Activated gamma-delta T cell treated with Interleukin-2 at 50 U/mL for 16 hours (primary cell): ENCODE data around the gene SCNN1A.

Experiments used
- DNase-seq: peaks from one replicate; pipeline ENCODE4 v3.0.0-alpha.2; 2020

Gene SCNN1A

DNA sequence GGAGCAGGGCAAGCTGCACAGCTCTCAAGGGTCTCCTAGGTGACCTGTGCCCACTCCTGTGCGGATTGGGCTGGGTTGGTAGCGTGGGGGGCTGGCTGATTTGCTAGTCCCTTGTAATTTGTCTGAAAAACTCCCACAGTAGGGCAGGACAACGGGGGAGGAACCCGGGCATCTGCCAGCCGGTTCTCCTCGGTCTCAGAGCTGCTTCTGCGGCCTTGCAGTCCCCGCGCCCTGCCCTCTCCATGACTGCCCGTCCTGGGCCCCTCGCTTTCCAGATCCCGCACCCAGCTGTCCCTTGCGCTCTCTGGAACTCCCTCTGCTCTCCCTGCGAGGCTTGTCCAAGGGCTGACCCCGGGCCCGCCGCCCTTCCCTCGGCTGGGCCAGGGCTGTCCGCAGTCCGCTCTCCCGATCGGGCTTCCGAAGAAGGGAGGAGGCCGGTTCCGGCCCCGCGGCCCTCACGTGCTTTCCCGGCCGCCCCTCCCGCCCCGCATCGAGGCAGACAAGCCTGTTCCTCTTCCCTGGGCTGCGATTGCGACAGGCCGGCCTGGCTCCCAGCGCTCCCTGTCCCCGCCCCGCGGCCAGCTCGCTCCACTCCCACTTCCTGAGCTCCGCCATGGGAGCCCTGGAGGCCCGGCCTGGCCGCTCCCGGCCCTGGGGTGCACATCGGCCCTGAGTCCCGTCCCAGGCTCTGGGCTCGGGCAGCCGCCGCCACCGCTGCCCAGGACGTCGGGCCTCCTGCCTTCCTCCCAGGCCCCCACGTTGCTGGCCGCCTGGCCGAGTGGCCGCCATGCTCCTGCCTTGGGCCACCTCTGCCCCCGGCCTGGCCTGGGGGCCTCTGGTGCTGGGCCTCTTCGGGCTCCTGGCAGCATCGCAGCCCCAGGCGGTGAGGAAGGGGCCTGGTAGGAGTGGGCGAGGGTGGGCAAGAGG, 8.5 kb upstream of the SCNN1A start, which contains the start of gene LTBR:
LTBR (plus strand) TSS at position 591 of the 927 bp plus-strand sequence; CDS start at position 788, 197 bp downstream.
- no peak for DNase-seq

DNA sequence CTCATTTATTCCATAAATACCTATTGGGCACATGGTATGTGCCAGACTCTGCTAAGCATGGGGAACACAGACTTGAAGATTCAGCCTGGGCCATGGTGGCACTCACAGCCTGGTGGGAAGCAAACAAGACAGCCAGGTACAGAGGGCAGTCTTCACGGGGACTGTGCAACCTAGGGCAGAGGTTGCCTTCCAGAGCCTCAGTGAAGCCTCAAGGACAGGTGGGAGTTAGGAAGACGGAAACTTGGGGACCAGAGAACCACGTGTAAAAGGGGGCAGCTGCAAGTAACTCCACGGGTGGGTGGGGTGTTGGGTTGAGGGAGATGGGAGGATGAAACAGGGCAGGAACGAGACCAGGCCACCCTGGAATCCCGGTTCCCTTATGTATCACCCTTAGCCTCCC, 7.6 kb upstream of the SCNN1A start:
- DNase-seq: no peak

DNA sequence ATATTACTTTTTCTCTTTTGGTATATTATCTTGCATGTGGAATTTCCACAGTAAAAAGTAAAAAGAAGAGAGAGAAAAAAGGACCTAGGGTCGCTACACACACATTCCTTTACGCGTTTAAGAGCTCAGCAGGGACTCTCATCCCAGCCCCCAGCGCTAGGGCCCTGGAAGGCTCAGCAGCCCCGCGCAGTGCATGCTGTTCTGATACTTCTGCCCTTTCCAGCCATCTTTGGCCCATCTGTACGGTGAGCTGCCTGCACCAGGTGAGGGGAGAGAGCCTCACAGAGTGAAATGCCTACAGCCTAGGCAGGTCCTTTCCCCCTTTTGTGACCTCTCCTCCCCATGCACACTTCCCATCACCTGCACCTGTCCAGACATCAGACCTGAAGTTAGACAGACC, 7.0 kb upstream of the SCNN1A start:
- DNase-seq: no peak

DNA sequence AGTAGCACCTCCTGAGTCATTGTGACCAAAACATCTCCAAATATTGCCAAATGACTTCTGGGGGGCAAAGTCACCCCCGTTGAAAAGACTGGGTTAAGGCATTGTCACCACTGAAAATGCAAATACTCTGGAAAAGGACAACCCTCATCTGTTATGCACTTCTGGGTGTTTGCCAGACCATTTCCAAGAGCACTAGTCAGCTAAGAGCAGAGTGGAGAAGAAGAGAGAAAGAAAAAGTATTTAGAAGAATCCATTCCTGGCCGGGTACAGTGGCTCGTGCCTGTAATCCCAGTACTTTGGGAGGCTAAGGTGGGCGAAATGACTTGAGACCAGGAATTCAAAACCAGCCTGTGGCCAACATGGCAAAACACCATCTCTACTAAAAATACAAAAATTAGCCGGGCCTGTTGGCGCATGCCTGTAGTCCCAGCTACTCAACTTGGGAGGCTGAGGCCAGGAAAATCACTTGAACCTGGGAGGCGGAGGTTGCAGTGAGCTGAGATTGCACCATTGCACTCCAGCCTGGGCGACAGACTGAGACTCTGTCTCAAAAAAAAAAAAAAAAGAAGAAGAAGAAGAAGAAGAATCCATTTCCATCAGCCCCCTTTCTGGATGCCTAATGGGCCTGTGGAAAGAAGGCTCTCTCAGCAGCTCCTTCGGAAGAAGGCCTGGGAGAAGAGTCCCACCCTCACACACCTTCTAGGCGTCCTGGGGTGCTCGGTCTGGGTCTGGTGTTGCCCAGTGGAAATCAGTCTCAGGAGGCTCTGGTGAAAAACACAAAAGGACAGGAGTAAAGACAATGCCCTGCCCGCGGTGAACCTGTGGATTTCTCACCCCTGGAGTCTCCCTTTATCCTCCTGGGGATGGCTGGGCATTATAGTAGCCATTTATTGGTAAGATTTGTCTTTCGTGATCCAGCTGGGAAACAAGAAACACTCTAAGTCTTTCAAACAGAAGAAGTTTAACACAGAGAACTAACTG, 5.1 kb upstream of the SCNN1A start:
- DNase-seq: no peak

DNA sequence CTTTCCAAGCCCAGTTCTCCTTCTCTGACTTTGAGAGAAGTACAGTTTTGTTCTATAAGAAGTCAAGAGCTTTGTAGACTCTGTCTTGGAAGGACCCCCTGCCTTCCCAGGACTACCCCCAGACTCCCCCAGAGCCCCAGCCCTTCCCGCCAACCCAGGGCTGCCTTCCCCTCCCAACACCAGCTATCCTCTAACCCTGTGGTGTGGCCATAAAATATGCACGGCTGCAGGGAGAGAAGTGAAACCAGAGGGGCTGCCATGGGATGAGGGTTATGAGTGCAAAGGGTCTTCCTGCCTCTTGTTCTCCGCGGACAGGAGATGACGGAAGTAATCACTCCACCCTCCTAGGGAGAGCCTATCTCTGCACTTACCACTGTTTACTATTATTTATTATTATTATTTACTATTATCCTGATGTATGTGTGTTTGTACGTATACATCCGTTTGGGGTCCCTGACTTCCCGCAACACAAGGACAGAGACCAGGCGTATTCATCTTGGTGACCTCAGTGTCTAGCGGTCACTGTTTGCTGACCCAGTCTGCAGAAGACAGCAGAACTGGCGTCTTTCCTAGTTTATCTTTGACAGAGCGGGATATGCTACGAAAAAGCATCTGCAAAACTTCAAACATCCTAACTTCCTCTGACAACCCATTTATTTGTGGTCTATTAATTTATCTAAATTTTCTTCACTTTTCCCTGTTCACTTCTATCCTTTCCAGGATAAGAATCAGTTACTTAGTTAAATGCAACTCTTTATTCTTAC, 3.5 kb upstream of the SCNN1A start:
- no peak for DNase-seq

DNA sequence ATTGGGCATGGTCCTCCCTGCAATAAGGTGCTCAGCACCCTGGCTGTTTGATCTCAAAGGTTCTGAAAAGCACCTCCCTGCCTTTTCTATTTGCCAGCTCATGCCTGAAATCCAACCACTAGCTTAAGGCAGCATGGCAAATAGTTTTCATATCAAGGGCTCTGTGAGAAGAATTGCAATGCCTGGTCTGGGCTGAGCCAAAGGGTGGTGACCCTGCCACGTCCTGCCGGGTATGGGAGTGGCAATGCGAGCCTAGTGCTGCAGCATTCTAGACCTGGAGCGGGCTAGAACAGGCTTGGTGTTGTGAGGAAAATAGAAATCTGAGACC, 2.3 kb upstream of the SCNN1A start:
- DNase-seq: no peak

DNA sequence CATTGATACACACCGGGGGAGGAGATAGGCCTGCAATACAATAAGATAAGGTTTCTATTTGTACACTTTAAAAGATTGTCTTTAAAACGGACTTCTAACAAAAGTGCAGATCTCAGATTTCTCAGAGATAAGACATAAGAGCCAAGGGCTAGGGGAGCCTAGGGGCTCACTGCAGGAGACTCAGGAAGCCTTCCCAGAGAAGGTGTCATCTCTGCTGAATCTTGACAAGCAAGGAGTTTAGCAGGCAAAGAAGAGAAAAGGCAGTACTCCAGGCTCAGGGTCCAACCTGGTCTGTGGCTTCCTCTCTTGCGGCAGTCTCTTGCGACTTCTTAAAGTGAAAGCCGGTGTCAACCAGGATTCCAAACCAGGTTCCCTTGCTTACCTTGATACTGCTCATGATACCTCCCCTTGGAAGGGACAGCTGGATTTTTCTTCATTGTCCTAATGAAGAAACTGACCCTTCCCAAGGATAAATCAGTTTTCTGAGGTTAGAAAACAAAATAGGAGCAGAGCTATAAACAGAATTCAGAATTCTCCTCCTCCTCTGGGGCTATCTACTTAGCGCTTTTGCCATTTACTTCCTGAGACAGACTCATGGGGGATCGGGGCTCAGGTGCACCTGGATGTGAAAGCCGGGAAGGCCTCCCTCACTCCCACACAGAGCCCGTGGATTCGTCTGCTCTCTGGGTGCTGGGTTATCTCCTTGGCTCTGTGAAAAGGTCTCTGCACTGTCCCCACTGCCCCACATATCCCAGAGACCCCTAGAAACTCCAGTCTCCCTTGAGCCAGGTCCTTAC, 1.7 kb upstream of the SCNN1A start:
- no peak for DNase-seq

DNA sequence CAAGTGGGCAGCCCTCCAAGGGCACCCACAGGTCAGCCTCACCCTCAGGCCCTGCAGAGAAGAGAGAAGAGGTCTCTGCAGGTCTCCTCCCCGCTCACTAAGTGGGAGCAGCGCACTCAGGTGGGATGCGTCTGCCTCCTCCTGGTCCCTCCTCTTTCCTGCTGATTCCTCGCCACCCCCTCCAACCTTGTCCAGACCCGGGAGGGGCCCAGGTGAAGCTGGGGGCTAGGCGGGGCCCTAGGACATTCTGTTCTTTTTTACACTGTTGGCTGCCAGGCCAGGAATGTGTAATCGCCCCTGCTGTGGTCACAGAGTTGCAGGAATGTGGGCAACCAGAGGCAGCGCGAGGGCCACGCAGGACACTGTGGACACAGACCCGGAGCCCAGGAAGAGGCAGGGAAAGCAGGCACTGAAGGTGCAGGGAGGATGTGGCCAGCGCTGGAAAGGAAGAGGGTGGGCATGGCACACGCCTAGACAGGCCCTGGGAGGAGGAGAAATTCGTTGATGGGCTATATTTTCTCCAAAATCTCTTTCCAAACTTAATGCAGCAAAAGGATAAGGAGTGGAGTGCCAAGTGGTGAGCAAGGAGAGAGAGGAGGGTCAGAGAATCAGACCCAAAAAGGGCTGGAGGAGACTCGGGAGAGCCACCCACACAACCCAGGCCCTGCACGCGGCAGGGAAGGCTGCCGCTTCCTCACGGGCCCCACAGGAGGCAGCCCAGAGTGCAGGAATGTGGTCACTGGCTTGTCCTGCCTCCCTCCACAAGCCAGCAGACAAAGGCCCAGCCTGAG, 911 bp upstream of the SCNN1A start:
- DNase-seq: no peak

DNA sequence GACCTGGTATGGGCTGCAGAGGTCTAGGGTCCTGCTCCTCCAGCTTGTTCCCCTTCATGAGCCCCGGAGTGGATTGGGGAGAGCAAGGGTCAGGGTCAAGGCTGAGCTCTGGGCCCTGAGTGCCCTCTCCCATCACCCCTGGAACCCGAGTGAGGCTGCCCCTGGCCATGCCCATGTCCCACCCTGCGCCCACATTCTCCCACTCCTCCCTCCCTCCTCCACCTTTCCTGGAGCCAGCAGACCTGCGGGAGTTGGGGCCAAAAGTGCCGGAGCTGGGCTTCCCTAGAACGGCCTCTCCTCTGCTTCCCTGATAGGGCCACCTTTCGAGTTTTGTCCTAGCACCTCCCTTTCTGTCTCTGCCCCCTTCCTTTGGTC, 590 bp downstream of the SCNN1A start:
- DNase-seq: no peak

DNA sequence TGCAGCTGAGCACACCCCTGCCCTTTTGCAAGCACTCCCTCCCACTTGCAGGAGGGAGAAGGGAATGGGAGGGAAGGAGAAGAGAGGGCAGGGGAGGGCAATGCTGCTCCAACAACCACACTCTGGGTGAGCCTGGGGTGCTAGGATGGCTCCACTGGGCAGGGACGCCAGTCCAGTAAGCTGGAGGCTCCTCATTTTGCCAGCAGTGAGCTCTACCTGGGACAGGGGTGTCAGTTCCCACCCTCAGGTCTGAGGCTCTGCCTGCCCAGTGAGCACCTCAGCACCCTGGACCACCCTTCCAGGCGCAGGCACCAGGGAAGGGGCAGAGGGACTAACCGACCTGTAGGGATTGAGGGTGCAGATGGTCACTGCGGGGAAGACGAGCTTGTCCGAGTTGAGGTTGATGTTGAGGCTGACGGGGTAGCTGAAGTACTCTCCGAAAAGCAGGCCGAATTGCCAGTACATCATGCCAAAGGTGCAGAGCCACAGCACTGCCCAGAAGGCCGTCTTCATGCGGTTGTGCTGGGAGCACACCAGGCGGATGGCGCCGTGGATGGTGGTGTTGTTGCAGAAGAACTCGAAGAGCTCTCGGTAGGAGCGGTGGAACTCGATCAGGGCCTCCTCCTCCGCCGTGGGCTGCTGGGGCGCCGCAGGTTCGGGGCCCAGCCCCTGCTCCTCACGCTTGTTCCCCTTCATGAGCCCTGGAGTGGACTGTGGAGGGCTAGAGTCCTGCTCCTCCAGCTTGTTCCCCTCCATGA, 1.2 kb downstream of the SCNN1A start:
- DNase-seq: no peak

DNA sequence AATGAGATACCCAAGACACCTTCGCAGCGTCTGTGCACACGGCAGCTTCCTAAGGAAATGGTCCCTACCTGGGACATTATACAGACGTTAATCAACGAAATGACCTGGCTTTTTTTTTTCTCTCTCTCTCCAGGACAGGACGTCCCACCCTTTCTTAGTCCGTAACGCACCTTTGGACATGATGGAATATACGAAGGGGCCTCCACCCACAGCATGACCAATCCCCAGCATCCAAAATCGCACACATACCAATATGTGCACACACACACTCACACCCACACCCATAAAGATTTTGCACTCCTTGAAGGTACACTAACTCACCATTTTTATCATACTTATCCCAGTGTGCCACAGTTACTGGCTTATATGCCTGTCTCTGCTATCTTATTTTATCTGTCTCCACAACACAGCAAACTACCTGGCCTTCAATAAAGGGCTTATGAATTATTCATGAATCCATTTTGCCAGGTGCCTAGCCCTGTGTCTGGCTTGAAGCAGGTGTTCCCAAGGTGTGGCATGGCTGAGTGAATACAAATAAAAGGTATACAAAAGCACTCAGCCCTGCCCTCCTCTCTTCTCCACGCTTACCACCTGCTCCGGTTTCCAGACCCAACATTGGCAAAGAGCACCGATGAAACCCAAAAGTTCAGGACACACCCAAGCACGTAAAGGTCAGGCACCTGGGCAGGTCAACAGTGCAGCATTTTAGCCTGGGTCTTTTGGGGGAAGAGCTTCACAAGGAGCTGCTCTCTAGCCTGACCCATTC, 2.2 kb downstream of the SCNN1A start:
- no peak for DNase-seq

DNA sequence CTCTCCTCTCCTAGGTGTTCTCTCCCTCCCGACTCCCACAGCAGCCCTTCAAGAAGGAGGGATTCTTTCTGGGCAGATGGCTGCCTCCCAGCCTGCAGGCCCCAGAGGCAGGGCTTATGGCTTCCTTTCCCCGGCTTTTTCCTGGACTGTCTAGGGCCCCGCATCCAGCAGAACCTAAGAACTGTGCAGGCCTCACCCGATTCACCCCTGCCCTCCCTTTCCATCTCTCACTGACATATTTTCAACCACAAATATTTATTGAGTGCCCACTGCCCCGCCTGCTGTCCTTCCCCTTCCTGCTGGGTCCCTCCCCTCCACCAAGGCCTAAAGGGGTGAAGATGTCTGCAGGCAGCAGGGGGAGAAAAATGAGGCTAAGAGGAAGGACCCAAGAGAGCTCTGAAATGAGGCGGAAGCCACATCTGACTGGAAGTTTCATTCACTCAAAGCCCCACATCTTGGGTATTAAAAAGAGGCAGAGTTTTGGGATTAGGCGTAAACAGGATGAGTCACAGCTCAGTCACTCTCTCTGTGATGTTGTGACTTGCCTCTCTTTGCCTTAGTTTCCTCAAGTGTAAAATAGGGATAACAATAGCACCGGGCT, 2.9 kb downstream of the SCNN1A start:
- no peak for DNase-seq

DNA sequence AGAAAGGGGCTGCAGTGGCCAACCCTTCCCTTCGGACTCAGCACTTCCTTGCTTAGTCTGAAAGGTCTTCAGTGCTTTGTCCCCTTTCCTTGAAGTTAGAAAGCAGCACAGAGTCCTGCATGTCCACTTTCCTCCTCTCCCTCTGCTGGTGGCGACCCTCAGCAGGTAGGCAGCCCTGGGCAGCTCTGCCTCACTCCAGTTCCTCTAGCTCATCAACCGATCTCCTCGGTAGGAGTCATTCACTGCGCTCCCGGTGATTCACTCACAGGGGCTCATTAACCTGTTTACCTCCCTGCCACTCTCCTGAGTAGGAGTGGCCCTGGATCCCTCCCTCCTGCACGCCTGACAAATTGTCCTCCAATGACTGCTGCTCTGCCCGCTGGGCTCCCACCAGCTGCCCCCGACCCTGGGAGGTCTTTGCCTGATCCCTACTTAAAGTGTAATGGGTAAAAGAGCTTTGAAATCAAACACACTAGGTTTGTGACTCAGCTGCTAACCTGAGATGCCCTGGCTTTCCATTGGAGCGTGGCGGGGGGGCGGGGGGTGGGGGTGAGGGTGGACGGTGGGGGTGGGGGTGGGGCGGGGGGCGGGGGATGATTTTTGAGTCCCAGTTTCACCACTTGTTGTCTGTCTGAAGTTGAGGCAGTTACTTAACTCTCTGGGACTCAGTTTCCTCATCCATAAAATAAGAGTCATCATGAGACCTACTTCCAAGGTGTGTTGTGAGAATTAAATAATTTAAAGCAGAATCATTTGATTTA, 4.2 kb downstream of the SCNN1A start:
- DNase-seq: no peak

DNA sequence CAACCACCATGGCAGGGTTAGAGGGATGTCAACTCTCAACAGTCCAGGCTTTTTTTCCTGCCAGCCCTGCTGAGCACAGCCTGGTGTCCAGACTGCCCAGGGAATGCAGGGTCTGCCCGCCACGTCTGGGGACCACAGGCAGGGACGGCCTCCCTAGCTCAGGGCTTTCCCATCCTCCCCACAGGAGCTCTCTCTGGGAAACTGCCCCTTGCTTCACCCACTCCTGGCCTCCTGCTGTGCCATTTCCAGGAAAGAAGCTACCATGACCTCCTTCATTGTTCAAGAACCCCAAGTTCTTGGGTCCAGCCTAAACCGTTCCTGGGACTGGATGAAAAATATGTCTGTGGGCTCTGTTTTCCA, 4.8 kb downstream of the SCNN1A start:
- DNase-seq: no peak

DNA sequence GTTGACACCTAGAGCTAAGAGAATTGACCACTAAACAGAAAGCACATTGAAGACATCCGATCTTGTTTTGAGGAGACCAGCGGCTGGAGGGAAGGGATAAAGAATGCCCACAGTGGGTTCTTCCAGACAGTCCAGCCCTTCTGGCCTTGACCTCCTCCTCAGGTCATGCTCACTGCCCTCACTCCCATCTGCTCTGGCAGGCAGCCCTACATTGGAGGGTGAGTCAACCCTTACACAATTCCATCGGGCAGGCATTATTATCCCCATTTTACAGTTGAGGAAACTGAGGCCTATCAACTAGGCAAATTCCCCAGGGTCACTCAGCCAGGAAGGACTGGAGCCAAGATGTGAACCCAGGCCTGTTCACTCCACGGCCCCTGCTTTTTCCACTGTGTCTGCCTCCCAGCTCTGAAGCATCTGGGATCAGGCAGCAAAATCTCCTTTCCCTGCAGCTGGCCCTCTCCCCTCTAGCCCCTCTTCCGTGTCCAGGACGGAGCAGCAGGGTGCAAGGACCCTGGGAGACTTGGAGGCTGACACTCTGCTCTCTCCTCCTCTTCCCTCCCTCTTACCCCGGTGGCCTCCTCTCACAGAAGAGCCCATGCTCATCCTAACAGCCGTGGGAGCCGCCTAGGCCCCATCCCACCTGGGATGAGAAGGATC, 5.3 kb downstream of the SCNN1A start:
- DNase-seq: no peak

DNA sequence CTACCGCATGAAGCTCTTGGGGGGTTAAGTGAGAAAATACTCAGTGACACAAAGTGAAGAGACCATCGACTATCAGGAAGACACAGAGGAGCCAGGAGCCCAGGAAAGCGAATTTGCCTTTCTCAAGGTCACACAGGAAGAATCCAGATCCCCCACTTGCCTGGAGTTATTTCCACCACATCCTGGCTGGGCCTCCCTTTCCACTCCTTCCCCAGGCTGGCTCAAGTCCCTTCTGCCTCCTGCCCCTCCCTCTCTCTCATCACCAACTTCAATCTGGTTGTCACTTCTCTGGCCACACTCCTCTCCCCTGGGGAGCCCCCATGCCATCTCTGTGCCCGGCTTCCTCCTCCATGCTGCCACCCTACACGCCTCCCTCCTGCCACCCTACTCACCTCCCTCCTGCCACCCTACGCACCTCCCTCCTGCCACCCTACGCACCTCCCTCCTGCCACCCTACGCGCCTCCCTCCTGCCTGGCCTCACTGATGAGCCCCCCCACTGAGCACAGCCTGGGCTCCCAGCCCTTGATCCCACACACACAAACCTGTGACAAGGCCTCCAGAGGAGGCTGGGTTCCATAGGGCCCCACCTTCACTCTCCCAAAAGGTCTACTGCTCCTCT, 6.3 kb downstream of the SCNN1A start:
- DNase-seq: no peak
